ENCODE measurements around the gene SDC3. TPM values are rescaled to one million over a fixed set of nuclear protein-coding genes. Genes with fewer than 3 reads are reported as not detected.
"Not testable (repeated sequence)": the region's sequence is repeated elsewhere in the genome, so short reads cannot be mapped to it uniquely, and the experiment has no call there.

Gene SDC3
- total and polyA plus RNA-seq, 2 donors (not counting 1 experiment from before 2014, with no cell fraction given) = 0.30 to 4.6 TPM

DNA sequence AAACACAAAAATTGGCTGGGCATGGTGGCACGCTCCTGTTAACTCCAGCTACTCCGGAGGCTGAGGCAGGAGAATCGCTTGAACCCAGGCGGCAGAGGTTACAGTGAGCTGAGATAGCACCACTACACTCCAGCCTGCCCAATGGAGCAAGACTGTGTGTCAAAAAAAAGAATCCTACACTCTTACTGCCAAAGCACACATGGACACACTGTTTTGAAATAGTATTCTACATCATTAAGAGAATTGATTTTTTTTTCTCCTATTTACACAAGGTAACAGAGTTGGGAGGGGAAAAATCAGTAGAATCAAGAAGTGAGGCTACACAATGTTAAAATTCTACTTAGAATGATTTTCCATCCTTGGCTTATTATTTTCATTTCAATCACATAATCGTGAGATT is 42.1 kb upstream of the SDC3 start:
- TF ChIP-seq EZH2 (IDR thresholded peaks at IDR 0.05; ENCODE audit: borderline replicate concordance, insufficient read depth, low read depth, low read length, poor library complexity, severe bottlenecking) = no peak
- TF ChIP-seq, protein P1, sequence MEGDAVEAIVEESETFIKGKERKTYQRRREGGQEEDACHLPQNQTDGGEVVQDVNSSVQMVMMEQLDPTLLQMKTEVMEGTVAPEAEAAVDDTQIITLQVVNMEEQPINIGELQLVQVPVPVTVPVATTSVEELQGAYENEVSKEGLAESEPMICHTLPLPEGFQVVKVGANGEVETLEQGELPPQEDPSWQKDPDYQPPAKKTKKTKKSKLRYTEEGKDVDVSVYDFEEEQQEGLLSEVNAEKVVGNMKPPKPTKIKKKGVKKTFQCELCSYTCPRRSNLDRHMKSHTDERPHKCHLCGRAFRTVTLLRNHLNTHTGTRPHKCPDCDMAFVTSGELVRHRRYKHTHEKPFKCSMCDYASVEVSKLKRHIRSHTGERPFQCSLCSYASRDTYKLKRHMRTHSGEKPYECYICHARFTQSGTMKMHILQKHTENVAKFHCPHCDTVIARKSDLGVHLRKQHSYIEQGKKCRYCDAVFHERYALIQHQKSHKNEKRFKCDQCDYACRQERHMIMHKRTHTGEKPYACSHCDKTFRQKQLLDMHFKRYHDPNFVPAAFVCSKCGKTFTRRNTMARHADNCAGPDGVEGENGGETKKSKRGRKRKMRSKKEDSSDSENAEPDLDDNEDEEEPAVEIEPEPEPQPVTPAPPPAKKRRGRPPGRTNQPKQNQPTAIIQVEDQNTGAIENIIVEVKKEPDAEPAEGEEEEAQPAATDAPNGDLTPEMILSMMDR (IDR thresholded peaks at IDR 0.05) = no peak
- ATAC-seq (ENCODE audit: low read depth) (no peak), DNase-seq (no peak)
- H3K36me3 ChIP-seq (replicated peaks in 1 of 2; ENCODE audit: control extremely low read depth in 1 of 2, control insufficient read depth in 1 of 2, extremely low read depth in 1 of 2, insufficient read depth in 2 of 2, low read length in 1 of 2) = peaks cover 4 to 78% of the 10 kb centered on the region in 2 experiments
- H3K27me3 Mint-ChIP-seq = no peaks in the 10 kb centered on the region
- H3K79me2 ChIP-seq (ENCODE audit: control insufficient read depth, insufficient read depth, low read length) = peaks cover 27% of the 10 kb centered on the region
- H4K20me1 ChIP-seq (ENCODE audit: control insufficient read depth, insufficient read depth, low read length, poor library complexity, severe bottlenecking) = peaks cover 32% of the 10 kb centered on the region
- H3K9ac ChIP-seq (ENCODE audit: low read length) = no peak overlapping the region
- CTCF ChIA-PET = no interaction called here
- no peak overlapping the region for H3K27ac ChIP-seq (ENCODE audit: low read length in 2 of 2)
- H3K9me3 Mint-ChIP-seq (ENCODE audit: insufficient read depth) = no peaks in the 10 kb centered on the region
- H3K4me3 Mint-ChIP-seq = no peak overlapping the region
- no peak overlapping the region for H2AFZ ChIP-seq (ENCODE audit: insufficient read depth, low read depth, low read length, poor library complexity, severe bottlenecking)
- no peaks in the 10 kb centered on the region for H3K9me3 ChIP-seq (ENCODE audit: control extremely low read depth in 1 of 3, control insufficient read depth in 2 of 3, insufficient read depth in 1 of 3, low read length in 2 of 3)
- no peak overlapping the region for H3K27ac Mint-ChIP-seq
- peaks cover 7% of the 10 kb centered on the region for H3K4me1 Mint-ChIP-seq
- no peaks in the 10 kb centered on the region for H3K4me1 ChIP-seq (ENCODE audit: control insufficient read depth in 2 of 2, insufficient read depth in 2 of 2, low read length in 2 of 2)
- intact Hi-C loops (cut with micrococcal nuclease) = no loop called here
- no peaks in the 10 kb centered on the region for H3K27me3 ChIP-seq (replicated peaks in 1 of 4; ENCODE audit: control extremely low read depth in 1 of 4, control insufficient read depth in 3 of 4, insufficient read depth in 4 of 4, low read length in 3 of 4)
- WGBS (ENCODE audit: insufficient coverage) = 100% methylated on average over 3 of the region's 5 CpGs
- no peak overlapping the region for H3K4me3 ChIP-seq (ENCODE audit: control extremely low read depth in 1 of 5, extremely low read depth in 1 of 5, insufficient read depth in 1 of 5, low read depth in 2 of 5, low read length in 4 of 5)
- H3K4me2 ChIP-seq (replicated peaks; ENCODE audit: low read depth, low read length, poor library complexity, severe bottlenecking) = no peak overlapping the region
- POLR2A ChIA-PET = no interaction called here

DNA sequence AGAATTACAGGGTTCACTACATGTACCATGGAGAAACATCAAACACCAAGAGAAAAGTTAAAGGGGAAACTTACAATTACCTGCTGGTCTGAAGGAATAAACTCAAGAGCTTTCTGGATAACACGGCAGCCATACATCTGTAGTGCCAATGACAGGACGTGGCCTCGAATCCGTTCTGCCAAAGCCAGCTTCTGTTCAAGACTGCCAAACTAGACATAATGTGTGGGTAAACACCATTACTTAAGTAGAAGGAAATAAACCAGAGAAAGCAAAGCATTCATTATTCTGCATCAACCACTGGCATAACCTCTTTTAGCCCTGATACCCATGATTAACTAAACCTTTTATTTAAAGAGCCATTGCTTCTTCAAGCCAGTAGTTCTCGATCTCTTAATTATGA is 41.5 kb upstream of the SDC3 start:
- H3K9me3 ChIP-seq (ENCODE audit: control extremely low read depth in 1 of 3, control insufficient read depth in 2 of 3, insufficient read depth in 1 of 3, low read length in 2 of 3) = no peaks in the 10 kb centered on the region
- CTCF ChIA-PET = no interaction called here
- no peak overlapping the region for H3K9ac ChIP-seq (ENCODE audit: low read length)
- 100% methylated on average over 1 of the region's 5 CpGs for WGBS (ENCODE audit: insufficient coverage)
- Mint-ChIP-seq H3K27me3 (no peaks in the 10 kb centered on the region), H3K4me1 (peaks cover 7% of the 10 kb centered on the region), H3K27ac (peak overlapping the region; percentile 16), H3K4me3 (no peak overlapping the region), H3K9me3 (ENCODE audit: insufficient read depth) (no peaks in the 10 kb centered on the region)
- peaks cover 8 to 85% of the 10 kb centered on the region in 2 experiments for H3K36me3 ChIP-seq (replicated peaks in 1 of 2; ENCODE audit: control extremely low read depth in 1 of 2, control insufficient read depth in 1 of 2, extremely low read depth in 1 of 2, insufficient read depth in 2 of 2, low read length in 1 of 2)
- H3K4me3 ChIP-seq (ENCODE audit: control extremely low read depth in 1 of 5, extremely low read depth in 1 of 5, insufficient read depth in 1 of 5, low read depth in 2 of 5, low read length in 4 of 5) = no peak overlapping the region
- intact Hi-C loops (cut with micrococcal nuclease) = no loop called here
- H3K27me3 ChIP-seq (replicated peaks in 1 of 4; ENCODE audit: control extremely low read depth in 1 of 4, control insufficient read depth in 3 of 4, insufficient read depth in 4 of 4, low read length in 3 of 4) = no peaks in the 10 kb centered on the region
- H3K4me1 ChIP-seq (ENCODE audit: control insufficient read depth in 2 of 2, insufficient read depth in 2 of 2, low read length in 2 of 2) = no peaks in the 10 kb centered on the region
- H3K79me2 ChIP-seq (ENCODE audit: control insufficient read depth, insufficient read depth, low read length) = peaks cover 27% of the 10 kb centered on the region
- H3K4me2 ChIP-seq (replicated peaks; ENCODE audit: low read depth, low read length, poor library complexity, severe bottlenecking) = no peak overlapping the region
- H4K20me1 ChIP-seq (ENCODE audit: control insufficient read depth, insufficient read depth, low read length, poor library complexity, severe bottlenecking) = peaks cover 32% of the 10 kb centered on the region
- DNase-seq (no peak), ATAC-seq (ENCODE audit: low read depth) (no peak)
- H3K27ac ChIP-seq (ENCODE audit: low read length in 2 of 2) = no peak overlapping the region
- H2AFZ ChIP-seq (ENCODE audit: insufficient read depth, low read depth, low read length, poor library complexity, severe bottlenecking) = no peak overlapping the region
- POLR2A ChIA-PET = no interaction called here
- TF ChIP-seq EZH2 (IDR thresholded peaks at IDR 0.05; ENCODE audit: borderline replicate concordance, insufficient read depth, low read depth, low read length, poor library complexity, severe bottlenecking) = no peak
- TF ChIP-seq, protein P1 (IDR thresholded peaks at IDR 0.05) = no peak

DNA sequence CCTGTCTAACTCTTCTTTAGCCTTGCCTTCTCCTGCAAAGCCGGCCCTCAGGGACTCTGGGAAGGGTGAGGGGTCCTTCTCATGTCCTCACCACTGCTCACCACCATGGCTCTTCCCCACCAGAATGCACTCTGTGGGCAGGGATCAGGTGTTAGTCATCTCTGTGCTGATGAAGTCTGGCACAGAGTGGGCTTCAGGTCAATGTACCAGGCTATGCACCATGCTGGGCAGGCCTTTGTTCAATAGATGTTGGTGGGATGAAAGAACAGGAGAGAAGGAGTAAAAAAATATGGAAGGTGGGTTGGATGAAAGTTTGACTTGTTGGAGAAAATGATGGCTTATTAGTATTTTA is 40.9 kb upstream of the SDC3 start:
- H3K27me3 ChIP-seq (replicated peaks in 1 of 4; ENCODE audit: control extremely low read depth in 1 of 4, control insufficient read depth in 3 of 4, insufficient read depth in 4 of 4, low read length in 3 of 4); POLR2A ChIA-PET; H3K27ac Mint-ChIP-seq; H3K4me2 ChIP-seq (replicated peaks; ENCODE audit: low read depth, low read length, poor library complexity, severe bottlenecking); H3K9me3 Mint-ChIP-seq (ENCODE audit: insufficient read depth); DNase-seq; H2AFZ ChIP-seq (ENCODE audit: insufficient read depth, low read depth, low read length, poor library complexity, severe bottlenecking); H3K27me3 Mint-ChIP-seq; CTCF ChIA-PET; H3K27ac ChIP-seq (ENCODE audit: low read length in 2 of 2); H3K4me1 ChIP-seq (ENCODE audit: control insufficient read depth in 2 of 2, insufficient read depth in 2 of 2, low read length in 2 of 2); H3K9ac ChIP-seq (ENCODE audit: low read length); H3K4me1 Mint-ChIP-seq; intact Hi-C loops (cut with micrococcal nuclease); H3K4me3 ChIP-seq (ENCODE audit: control extremely low read depth in 1 of 5, extremely low read depth in 1 of 5, insufficient read depth in 1 of 5, low read depth in 2 of 5, low read length in 4 of 5); ATAC-seq (ENCODE audit: low read depth); H3K9me3 ChIP-seq (ENCODE audit: control extremely low read depth in 1 of 3, control insufficient read depth in 2 of 3, insufficient read depth in 1 of 3, low read length in 2 of 3); H3K4me3 Mint-ChIP-seq: not testable (repeated sequence)
- peaks cover 28% of the 10 kb centered on the region for H4K20me1 ChIP-seq (ENCODE audit: control insufficient read depth, insufficient read depth, low read length, poor library complexity, severe bottlenecking)
- H3K36me3 ChIP-seq (replicated peaks in 1 of 2; ENCODE audit: control extremely low read depth in 1 of 2, control insufficient read depth in 1 of 2, extremely low read depth in 1 of 2, insufficient read depth in 2 of 2, low read length in 1 of 2) = peaks cover 12 to 87% of the 10 kb centered on the region in 2 experiments
- WGBS (ENCODE audit: insufficient coverage) = no CpG with 5 or more reads among the region's 1 CpG
- peaks cover 22% of the 10 kb centered on the region for H3K79me2 ChIP-seq (ENCODE audit: control insufficient read depth, insufficient read depth, low read length)

Data from B cell (primary cell).